ENCODE data around the gene PDGFC. TPM values are rescaled to one million over a fixed set of nuclear protein-coding genes. Genes with fewer than 3 reads are reported as not detected.

Gene PDGFC
- polyA plus RNA-seq, 3 donors = 2.5 to 5.0 (median 4.9) TPM

- TF ChIP-seq, protein P1, sequence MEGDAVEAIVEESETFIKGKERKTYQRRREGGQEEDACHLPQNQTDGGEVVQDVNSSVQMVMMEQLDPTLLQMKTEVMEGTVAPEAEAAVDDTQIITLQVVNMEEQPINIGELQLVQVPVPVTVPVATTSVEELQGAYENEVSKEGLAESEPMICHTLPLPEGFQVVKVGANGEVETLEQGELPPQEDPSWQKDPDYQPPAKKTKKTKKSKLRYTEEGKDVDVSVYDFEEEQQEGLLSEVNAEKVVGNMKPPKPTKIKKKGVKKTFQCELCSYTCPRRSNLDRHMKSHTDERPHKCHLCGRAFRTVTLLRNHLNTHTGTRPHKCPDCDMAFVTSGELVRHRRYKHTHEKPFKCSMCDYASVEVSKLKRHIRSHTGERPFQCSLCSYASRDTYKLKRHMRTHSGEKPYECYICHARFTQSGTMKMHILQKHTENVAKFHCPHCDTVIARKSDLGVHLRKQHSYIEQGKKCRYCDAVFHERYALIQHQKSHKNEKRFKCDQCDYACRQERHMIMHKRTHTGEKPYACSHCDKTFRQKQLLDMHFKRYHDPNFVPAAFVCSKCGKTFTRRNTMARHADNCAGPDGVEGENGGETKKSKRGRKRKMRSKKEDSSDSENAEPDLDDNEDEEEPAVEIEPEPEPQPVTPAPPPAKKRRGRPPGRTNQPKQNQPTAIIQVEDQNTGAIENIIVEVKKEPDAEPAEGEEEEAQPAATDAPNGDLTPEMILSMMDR (IDR thresholded peaks at IDR 0.05) = no peak
- Histone ChIP-seq H3K36me3 (replicated peaks in 1 of 2; ENCODE audit: control insufficient read depth in 1 of 2, insufficient read depth in 2 of 2, low read length in 2 of 2) (no peaks in the 10 kb centered on the region), H3K4me1 (ENCODE audit: control insufficient read depth in 1 of 2, insufficient read depth in 2 of 2, low read length in 2 of 2) (peaks cover 3 to 15% of the 10 kb centered on the region in 2 donors), H3K9ac (ENCODE audit: insufficient read depth, low read length, poor library complexity, severe bottlenecking) (no peak overlapping the region), H3K4me3 (replicated peaks in 1 of 3; ENCODE audit: low read depth in 2 of 3, low read length in 3 of 3) (no peak overlapping the region), H2AFZ (ENCODE audit: insufficient read depth, low read depth, low read length, poor library complexity, severe bottlenecking) (no peak overlapping the region), H3K79me2 (ENCODE audit: insufficient read depth, low read length) (peaks cover 4% of the 10 kb centered on the region), H3K9me3 (replicated peaks in 1 of 2; ENCODE audit: control insufficient read depth in 1 of 2, insufficient read depth in 1 of 2, low read length in 2 of 2) (peaks cover 0 to 3% of the 10 kb centered on the region in 2 donors), H3K27ac (ENCODE audit: low read depth in 1 of 2, low read length in 2 of 2) (no peak overlapping the region), H4K20me1 (ENCODE audit: insufficient read depth, low read length) (no peaks in the 10 kb centered on the region), H3K27me3 (ENCODE audit: control insufficient read depth in 2 of 2, insufficient read depth in 2 of 2, low read length in 2 of 2) (no peaks in the 10 kb centered on the region), H3K4me2 (replicated peaks; ENCODE audit: extremely low read depth, low read length, poor library complexity, severe bottlenecking) (no peak overlapping the region)
- intact Hi-C loops (cut with micrococcal nuclease) = no loop called here
- Mint-ChIP-seq H3K4me3 (no peak overlapping the region), H3K9me3 (peaks cover 0 to 6% (median 0%) of the 10 kb centered on the region in 7 donors), H3K4me1 (peaks cover 13% of the 10 kb centered on the region), H3K27me3 (ENCODE audit: low read depth in 3 of 3) (no peaks in the 10 kb centered on the region), H3K36me3 (no peaks in the 10 kb centered on the region), H3K27ac (peak overlapping the region in 1 of 7 donors; percentile 6)
- DNase-seq = no peak
- WGBS (ENCODE audit: insufficient coverage) = no CpG with 5 or more reads among the region's 2 CpGs
Measured at GRCh38 chr4:156865451-156865850, 106.1 kb downstream of the PDGFC start.

DNA sequence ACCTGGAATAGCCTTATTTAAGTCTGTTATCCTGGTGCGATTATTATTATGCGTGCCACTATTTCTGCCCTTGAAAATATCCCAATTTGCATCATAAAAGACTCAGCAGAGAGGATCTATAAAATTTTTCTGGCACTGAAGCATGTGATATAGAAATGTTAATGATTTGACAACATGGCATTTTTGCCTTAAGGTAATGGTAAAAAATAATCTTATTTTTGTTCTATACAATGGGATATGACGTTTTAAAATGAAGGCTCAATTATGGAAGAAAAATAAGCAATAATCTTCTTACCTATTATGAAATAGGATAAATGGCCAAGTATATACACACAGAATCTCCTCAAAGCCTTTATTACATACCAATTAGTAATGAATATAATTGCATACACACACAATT lies 113.5 kb downstream of the PDGFC start:
- Histone ChIP-seq H2AFZ (ENCODE audit: insufficient read depth, low read depth, low read length, poor library complexity, severe bottlenecking) (no peak overlapping the region), H3K79me2 (ENCODE audit: insufficient read depth, low read length) (no peaks in the 10 kb centered on the region), H4K20me1 (ENCODE audit: insufficient read depth, low read length) (no peaks in the 10 kb centered on the region), H3K9ac (ENCODE audit: insufficient read depth, low read length, poor library complexity, severe bottlenecking) (no peak overlapping the region), H3K4me2 (replicated peaks; ENCODE audit: extremely low read depth, low read length, poor library complexity, severe bottlenecking) (no peak overlapping the region), H3K27ac (ENCODE audit: low read depth in 1 of 2, low read length in 2 of 2) (no peak overlapping the region), H3K4me1 (ENCODE audit: control insufficient read depth in 1 of 2, insufficient read depth in 2 of 2, low read length in 2 of 2) (no peaks in the 10 kb centered on the region), H3K9me3 (replicated peaks in 1 of 2; ENCODE audit: control insufficient read depth in 1 of 2, insufficient read depth in 1 of 2, low read length in 2 of 2) (no peaks in the 10 kb centered on the region), H3K27me3 (ENCODE audit: control insufficient read depth in 2 of 2, insufficient read depth in 2 of 2, low read length in 2 of 2) (no peaks in the 10 kb centered on the region), H3K4me3 (replicated peaks in 1 of 3; ENCODE audit: low read depth in 2 of 3, low read length in 3 of 3) (no peak overlapping the region), H3K36me3 (replicated peaks in 1 of 2; ENCODE audit: control insufficient read depth in 1 of 2, insufficient read depth in 2 of 2, low read length in 2 of 2) (no peaks in the 10 kb centered on the region)
- no peak for DNase-seq
- H3K4me3 Mint-ChIP-seq = no peak overlapping the region
- no peak overlapping the region for H3K27ac Mint-ChIP-seq
- no peaks in the 10 kb centered on the region for H3K36me3 Mint-ChIP-seq
- H3K27me3 Mint-ChIP-seq (ENCODE audit: low read depth in 3 of 3) = no peaks in the 10 kb centered on the region
- TF ChIP-seq, protein P1 (IDR thresholded peaks at IDR 0.05) = no peak
- WGBS (ENCODE audit: insufficient coverage) = no CpG with 5 or more reads among the region's 3 CpGs
- intact Hi-C loops (cut with micrococcal nuclease) = no loop called here
- H3K4me1 Mint-ChIP-seq = no peaks in the 10 kb centered on the region
- H3K9me3 Mint-ChIP-seq = peaks cover 0 to 2% (median 0%) of the 10 kb centered on the region in 7 donors

Data from CD14-positive monocyte (primary cell).